ENCODE results near the gene TAF5L.

- no peak for TF ChIP-seq CTCF (IDR thresholded peaks at IDR 0.05)
- TF ChIP-seq POLR2A (IDR thresholded peaks at IDR 0.05): no peak
Observed at GRCh38 chr1:229655781-229656180, 29.9 kb upstream of the TAF5L start.
